Measurements from ENCODE around the gene GABRD.

DNA sequence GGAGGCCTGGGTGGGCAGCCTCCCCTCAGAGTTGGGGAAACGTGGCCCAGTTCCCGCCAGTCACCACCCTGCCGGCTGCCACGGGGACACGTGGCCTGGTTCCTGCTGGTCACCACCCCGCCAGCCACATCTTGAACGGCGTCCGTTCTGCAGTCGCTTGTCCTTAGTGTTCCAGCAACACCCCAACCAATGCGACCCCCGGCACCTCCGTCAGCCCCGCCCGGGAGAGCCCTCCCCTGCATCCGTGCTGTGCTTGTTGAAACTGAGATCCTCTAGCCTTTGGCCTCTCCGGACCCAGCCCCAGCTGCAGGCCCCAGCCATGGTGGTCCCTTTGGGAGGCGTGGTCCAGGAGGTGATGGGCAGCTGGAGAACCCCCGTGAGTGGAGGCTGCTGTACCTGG, 49.8 kb downstream of the GABRD start:
- TF ChIP-seq CTCF (IDR thresholded peaks at IDR 0.05; ENCODE audit: low read depth, low read length): no peak
- TF ChIP-seq MAX (IDR thresholded peaks at IDR 0.05; ENCODE audit: low read depth, low read length): no peak
